Esophagus squamous epithelium (tissue), 4 donors: Measurements from ENCODE around the gene ANKK1.

Source experiments
- POLR2A ChIP-seq, 4 donors: fragments of 450-650 bp; IDR thresholded peaks; one replicate each; pipeline ENCODE4 v1.6.1; 2017; ENCODE audit warnings: antibody characterized with exemption in 4 of 4, mild to moderate bottlenecking in 4 of 4, moderate library complexity in 3 of 4
- TF ChIP-seq, protein P1 (sequence below), 6 experiments: fragments of 450-650 bp in 4 of 6; fragments of 200-600 bp in 2 of 6; sonication (generic) in 2 of 6; IDR thresholded peaks; one replicate each; pipeline ENCODE4 v1.5.1; 2016 to 2019; ENCODE audit warnings: antibody characterized with exemption in 6 of 6, mild to moderate bottlenecking in 4 of 6, moderate library complexity in 4 of 6

DNA sequence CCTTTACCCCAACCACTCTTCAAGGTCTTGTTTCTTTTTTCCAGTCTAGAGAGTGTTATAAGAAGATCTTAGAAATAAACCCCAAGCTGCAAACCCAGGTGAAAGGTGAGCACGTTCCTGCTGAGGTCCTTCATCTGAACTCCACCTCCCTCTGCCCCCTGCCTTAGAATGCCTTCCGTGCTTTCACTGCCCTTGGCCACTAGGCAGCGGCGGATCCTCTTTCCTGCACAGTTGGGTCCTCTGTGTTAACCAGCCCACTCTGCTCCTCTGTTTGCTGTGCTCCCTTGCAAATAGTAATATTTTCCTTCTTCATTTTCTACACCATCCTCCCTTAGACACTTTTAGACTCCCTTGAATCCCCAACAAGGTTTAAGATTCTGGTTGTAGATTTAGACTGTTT lies 48.8 kb upstream of the ANKK1 start:
- TF ChIP-seq, protein P1, sequence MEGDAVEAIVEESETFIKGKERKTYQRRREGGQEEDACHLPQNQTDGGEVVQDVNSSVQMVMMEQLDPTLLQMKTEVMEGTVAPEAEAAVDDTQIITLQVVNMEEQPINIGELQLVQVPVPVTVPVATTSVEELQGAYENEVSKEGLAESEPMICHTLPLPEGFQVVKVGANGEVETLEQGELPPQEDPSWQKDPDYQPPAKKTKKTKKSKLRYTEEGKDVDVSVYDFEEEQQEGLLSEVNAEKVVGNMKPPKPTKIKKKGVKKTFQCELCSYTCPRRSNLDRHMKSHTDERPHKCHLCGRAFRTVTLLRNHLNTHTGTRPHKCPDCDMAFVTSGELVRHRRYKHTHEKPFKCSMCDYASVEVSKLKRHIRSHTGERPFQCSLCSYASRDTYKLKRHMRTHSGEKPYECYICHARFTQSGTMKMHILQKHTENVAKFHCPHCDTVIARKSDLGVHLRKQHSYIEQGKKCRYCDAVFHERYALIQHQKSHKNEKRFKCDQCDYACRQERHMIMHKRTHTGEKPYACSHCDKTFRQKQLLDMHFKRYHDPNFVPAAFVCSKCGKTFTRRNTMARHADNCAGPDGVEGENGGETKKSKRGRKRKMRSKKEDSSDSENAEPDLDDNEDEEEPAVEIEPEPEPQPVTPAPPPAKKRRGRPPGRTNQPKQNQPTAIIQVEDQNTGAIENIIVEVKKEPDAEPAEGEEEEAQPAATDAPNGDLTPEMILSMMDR (IDR thresholded peaks at IDR 0.05), result no peak
- TF ChIP-seq POLR2A (IDR thresholded peaks at IDR 0.05), result no peak
